Measurements from ENCODE around the gene FECH. TPM values are rescaled to one million over a fixed set of nuclear protein-coding genes. Genes with fewer than 3 reads are reported as not detected.

Gene FECH
- total and polyA plus RNA-seq, 9 of the 15 experiments (the other 6 are each of a cell fraction or from before 2014, with no cell fraction given) = 19.8 to 170 (median 56.8) TPM

- TF ChIP-seq IRF1 (CRISPR knock-in tag; IDR thresholded peaks at IDR 0.05; ENCODE audit: borderline replicate concordance) (no peak), EZH2 (IDR thresholded peaks at IDR 0.05; ENCODE audit: borderline replicate concordance, low read depth, low read length) (no peak), HOXB6 (CRISPR knock-in tag; IDR thresholded peaks at IDR 0.05; ENCODE audit: borderline replicate concordance) (no peak), ZMIZ1 (IDR thresholded peaks at IDR 0.05; ENCODE audit: low read depth in 2 of 2, low read length in 2 of 2) (0 out of 4 replicates have a peak, but pooled peaks of 1 of the 2 experiments have one; percentile 17), TCF3 (CRISPR knock-in tag; IDR thresholded peaks at IDR 0.05) (no peak), MTA2 (IDR thresholded peaks at IDR 0.05; ENCODE audit: low read depth) (no peak), C11orf30 (IDR thresholded peaks at IDR 0.05; ENCODE audit: low read depth) (no peak), ERF (CRISPR knock-in tag; IDR thresholded peaks at IDR 0.05) (no peak), WHSC1 (IDR thresholded peaks at IDR 0.05; ENCODE audit: low read length) (no peak), NR1H2 (CRISPR knock-in tag; IDR thresholded peaks at IDR 0.05) (no peak), FOXP1 (CRISPR knock-in tag; IDR thresholded peaks at IDR 0.05) (0 out of 2 replicates have a peak, but pooled peaks have one; percentile 54), GATAD2A (IDR thresholded peaks at IDR 0.05) (no peak), TCF7 (IDR thresholded peaks at IDR 0.05; ENCODE audit: borderline replicate concordance) (0 out of 2 replicates have a peak, but pooled peaks have one; percentile 60), ZNF785 (CRISPR knock-in tag; IDR thresholded peaks at IDR 0.05) (no peak), ZNF140 (CRISPR knock-in tag; IDR thresholded peaks at IDR 0.05) (no peak)
Observed at GRCh38 chr18:57630002-57630753, 43.7 kb upstream of the FECH start (continued).
